Prostate gland (tissue), 2 donors: Measurements from ENCODE around the gene PSAPL1.

Experiments
- CTCF ChIP-seq, 4 experiments: fragments of 200-600 bp in 2 of 4; fragments of 450-650 bp in 2 of 4; sonication (generic) in 2 of 4; IDR thresholded peaks; 1 replicate in 3 of 4; 2 replicates in 1 of 4; pipeline ENCODE4 v1.5.1; 2016 to 2019; ENCODE audit warnings: antibody characterized with exemption in 4 of 4, mild to moderate bottlenecking in 2 of 4, moderate library complexity in 2 of 4
- POLR2AphosphoS5 ChIP-seq: sonication (generic); formaldehyde crosslinking; IDR thresholded peaks from one replicate; pipeline ENCODE4 v1.6.1; 2017; ENCODE audit warnings: antibody characterized with exemption

GRCh38 chr4:7457201-7458065, 22.7 kb upstream of the PSAPL1 start:
- TF ChIP-seq POLR2AphosphoS5 (no peak), CTCF (IDR thresholded peaks at IDR 0.05) (no peak)
